Cortex of kidney (tissue), 1 donor: Measurements from ENCODE around the gene GRP.

Source experiments
- DNase-seq: peaks from one replicate; lab custom pipeline; 2025; lab: John Stamatoyannopoulos, UW

The GRP gene

DNA sequence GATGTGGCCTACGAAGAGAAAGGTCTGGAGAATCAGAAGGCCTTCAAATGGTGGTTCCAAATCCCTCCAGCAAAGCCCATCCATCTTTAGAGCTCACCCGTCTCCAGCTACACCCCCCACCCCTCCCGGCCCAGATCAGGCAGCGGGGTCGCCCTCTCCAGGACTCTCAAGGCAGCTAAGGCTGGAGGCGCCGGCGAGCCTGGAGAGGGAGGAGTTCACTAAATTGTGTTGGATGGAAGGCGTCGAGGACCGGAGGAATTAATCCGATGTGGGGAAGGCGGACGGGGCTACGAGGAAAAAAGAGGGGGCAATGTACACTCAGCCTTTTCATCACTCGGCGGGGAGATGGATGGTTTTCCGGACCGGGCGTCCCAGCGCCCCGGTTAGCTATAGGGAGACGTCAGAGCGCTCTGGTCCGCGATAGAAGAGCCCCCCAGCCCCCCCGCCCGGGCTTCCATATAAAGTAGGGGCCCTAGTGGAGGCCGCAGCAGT, at the start of gene GRP:
Gene GRP (plus strand): TSS at position 487 of the 492 bp plus-strand sequence. CDS start 108 bp downstream, outside the sequence.
- no peak for DNase-seq

DNA sequence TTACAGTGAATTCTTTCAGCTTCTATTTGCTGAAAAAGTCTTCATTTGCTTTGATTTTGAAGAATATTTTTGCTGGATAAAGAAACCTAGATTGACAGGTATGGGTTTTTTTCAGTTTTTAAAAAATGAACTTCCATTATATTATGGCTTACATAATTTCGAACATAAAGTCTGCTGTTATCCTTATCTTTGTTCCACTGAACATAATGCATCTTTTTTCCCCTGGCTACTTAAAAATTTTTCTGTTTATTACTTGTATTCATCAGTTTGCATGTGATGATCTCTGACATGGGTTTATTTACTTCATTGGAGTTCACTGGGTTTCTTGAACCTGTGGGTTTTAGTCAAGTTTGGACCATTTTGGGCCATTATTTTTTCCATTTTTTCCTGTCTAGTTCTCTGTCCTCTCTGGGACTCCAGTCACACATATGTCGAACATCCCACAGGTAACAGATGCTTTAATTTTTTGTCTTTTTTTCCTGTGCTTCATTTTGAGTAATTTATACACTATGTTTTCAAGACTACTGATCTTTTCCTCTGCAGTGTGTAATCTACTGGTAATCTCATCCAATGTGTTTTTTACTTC, 47.2 kb upstream of the GRP start:
- DNase-seq, result no peak

DNA sequence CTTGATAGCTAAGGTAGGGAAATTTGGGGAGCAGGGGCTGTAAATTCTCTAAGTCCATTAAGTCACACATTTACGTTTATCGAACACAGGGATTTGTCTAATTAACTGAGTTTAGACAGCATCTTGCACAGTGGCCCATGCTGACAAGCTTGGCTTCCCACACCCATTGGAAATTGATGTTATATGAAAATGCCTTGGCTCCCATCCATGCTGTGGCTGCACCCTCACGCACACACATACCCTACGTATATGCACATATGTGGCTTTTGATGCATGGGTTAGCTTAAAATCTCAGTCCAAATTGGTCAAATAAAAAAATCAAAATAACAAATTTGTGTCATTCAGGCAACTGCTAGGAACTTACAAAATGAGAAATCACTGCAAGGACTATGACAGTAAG, 42.5 kb upstream of the GRP start:
- no peak for DNase-seq

DNA sequence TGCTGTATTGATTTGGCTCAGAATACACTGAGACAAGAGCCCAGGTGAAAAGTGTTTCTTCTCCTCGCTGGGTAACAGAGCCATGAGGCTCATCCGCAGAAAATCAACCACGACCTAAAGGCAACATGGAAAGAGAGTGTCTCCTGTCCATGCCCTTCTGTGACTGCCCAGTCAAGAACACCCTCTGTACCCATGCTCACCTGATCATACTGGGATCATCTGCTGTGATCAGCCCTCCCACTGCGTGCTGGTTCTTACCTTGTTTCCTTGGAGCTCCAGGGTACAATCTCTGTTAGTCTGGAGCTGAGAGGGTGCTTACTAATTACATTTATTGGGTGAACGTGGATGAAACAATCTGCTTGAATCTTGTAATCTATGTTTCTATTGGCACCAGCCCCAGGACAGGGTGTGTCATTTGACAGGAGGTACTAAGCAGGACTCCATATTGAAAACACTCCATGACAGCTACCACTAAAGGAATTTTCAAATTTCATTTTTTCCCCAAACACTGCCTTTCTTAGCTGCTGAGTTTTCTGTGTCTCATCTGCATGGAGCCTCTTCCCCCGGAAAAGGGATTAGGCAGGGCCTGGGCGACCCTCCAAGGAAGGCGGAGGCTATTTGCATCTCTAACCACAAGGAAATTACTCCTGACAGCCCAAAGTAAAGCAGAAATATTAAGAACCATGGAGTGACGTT, 39.7 kb upstream of the GRP start:
- DNase-seq, result no peak

DNA sequence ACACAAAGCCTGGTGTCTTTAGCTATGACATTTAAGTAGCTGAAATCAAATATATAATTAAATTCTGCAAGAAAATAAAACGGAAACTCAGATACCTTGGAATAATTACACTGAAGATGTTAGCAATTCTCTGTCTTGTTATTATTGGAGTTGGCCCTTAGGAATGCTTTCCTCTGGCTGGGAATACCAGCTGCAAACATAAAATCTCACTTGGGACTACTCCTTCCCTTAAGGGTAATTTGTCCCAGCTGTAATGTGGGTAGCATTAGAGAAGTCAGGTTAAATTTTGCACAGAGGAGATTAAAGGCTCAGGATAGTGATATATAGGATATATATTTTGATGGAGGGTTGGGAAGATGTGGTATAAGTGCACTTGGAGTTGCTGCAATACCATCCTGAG, 37.3 kb upstream of the GRP start:
- no peak for DNase-seq

DNA sequence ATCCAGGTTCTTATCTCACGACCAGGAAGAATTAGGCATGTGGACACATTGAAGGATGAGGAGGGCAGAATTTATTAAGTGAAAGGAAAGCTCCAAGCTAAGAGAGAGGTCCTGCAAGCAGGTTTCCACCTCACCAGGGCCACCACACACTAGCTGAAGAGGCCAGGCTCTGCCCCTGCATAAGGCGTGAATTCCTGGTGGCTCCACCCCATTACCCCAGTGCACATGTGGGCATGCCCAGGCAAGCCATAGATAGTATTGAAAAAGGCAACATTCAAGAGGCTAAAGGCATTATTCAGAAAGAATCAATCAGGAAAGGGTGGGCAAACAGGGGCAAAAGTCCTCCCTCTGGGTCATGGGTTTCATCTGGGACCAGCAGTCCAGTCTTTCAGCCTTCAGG, 30.9 kb upstream of the GRP start:
- DNase-seq, result no peak

DNA sequence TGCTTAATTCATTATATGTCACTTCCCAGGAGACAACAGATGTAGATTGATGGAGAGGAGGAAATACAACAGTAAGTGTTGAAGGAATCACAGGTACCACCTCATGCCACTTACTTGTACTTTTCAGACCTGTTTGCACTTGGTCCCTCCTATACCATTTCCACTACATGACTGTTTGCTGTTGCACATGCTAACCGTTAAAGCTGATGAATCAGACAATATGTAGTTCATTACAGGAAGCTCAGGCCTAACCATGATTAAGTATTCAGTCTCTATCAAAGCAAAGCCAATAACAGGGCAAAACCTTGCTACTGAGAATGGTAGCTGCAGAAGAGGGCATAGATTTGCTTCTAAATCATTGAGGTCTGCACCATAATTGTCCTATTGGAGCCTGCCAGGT, 30.2 kb upstream of the GRP start:
- no peak for DNase-seq

DNA sequence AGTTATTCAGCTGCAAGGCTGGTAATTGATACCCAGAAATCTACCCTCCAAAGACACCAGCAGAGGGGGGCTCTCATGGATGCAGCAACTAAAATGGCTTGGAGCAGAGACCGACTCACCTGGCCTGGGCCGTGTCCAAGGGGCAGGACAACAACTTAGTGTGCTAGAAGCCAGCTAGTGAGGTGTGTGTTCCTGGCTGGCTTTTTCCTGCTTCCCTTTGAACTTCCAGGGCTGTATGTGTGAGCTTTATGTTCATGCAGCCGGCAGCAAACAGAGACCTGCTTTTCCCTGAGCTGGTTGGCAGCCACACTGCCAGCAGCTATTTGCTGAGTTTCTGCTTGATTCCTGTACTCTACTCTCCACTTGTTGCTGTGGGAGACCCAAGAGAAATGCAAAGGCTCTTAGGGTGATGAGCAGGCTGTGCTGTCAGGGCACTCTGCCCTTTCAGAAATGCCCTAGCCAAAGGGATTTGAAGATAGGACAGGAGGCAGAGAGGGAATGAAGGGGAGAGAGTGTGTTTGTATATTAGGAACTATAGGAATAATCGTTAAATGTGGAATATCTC, 23.7 kb upstream of the GRP start:
- DNase-seq, result no peak

DNA sequence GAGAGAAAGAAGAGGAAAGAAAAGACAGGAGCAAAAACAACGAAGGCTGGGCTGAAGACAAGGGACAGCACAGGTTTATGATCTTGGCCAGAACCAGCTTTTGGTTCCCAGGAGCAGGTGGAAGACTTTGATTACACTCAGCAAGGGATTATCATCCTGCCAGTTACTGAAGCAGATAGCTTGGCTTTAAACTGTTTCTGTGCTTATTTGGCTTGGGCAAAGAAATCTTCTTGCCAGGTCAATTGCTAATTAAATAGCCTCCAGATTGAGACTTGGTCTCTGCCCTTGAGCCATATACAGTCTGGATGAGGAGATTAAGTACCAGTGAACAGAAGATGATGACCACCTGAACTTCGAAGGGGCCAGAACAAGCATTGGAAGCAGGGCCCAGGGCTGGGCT, 22.3 kb upstream of the GRP start:
- DNase-seq, result no peak

DNA sequence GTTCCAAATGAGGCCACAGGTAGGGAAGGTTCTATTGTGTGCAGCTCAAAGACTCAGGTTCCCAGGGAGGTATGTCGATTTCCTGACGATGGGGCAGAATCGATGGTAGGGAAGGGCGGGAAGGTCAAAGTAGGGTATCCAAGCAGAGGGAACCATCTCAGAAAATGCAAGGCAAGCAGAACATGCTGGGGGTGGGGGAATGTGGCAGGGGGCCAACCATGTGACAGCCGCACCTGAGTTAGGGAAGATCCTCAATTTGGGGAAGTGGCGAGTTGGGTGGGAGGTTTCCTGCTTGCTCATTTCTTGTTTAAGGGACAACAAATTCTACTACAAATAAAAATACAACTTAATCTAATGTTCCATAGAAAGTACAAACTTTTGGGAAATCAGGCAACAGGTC, 21.7 kb upstream of the GRP start:
- DNase-seq, result no peak

DNA sequence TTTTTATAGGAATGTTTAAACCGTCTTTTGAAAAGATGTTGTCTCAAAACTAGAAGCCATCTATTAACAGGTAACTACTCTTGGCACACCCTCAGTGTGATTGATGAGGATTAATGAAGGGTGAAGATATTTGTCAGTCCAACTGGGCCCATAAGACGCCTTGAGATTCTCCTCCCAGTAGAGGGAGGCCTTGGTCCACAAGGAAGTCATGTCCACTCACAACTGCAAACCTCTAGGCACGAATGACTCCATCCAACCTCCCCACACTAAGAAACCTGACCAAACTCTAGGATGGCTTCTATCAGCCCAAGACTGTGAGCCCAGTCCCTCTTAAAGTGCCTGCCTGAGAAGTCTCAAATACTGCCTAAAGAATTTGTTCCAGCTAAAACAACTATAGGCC, 19.2 kb upstream of the GRP start:
- DNase-seq, result no peak

DNA sequence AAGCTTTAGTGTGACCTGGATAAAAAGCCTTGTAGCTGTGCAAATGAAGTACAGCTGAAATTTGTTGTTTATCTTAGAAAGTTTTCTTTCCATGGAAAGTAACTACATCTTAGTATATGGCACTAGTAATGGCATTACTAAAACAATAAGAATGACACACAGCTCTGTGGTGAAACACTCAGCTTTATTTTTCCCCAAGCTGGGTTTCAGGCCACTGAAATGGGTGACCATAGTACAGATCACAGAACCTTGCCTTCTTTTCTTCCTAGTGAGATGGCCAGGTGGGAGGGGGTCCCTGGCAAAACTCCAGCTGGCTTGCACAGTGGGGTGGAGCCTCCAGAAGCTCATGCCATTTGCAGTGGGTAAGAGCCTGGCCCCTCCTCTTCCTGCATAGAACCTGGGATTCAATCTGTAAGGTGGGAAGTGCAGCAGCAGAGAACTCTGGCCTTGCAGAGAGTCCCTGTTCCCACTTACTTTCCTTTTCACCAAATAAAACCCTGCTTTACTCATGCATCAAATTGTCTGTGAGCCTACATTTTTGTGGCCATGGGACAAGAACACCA, 17.6 kb upstream of the GRP start:
- no peak for DNase-seq

DNA sequence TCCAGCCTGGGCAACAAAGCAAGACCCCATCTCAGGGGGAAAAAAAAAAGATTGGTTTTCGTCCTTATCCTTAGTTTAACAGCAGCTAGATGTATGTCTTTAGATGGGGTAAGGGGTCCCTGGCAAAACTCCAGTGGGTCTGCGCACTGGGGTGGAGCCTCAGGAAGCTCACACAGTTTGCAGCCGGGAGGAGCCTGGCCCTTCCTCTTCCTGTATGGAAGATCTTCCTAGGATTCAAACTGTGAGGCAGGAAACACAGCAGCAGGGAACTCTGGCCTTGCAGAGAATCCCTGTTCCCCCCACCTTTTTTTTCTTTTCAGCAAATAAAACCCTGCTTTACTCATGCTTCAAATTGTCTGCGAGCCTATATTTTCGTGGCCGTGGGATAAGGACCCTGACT, 12.5 kb upstream of the GRP start:
- DNase-seq, result no peak

DNA sequence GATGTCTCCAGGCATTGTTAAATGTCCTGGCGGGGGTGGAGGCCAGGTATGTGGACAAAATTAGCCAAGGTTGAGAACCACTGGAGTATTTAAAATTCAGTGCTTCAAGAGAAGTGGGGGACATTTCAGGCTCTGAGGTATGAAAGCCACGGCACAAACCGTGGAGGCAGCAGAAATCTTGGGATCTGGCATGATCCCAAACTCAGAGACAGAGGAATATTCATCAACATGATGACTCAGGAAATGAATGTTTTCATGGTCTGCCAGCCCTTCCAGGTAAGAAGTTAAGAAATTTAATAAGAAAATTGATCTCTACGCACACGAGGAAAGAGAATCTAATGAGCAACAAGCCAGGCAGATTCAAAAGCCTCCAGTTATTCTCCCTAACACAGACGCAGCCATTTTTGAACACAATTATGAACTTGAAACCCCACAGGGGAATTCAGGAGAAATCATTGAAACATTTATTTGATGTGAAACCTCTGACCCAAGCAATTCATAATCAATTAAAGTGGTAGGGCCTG, 11.3 kb upstream of the GRP start:
- no peak for DNase-seq

DNA sequence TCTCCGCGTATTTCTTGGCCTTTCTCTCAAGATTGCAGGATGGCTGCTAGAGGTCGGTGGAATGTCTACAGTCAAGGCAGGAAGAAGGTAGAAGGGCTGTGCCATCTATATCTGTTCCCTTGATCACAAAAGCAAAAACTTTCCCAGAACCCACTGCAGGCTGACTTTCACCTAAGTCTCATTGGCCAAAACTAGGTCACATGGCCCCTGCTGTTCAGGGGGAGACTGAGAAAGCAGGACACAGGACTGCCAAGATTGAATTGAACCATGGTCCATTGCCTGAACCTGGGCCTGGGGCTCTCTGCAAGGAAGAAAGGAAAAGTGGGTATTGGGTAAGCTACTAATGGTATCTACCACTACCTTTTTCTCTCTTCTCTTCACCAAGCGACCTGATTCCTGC, 9.7 kb upstream of the GRP start:
- no peak for DNase-seq

DNA sequence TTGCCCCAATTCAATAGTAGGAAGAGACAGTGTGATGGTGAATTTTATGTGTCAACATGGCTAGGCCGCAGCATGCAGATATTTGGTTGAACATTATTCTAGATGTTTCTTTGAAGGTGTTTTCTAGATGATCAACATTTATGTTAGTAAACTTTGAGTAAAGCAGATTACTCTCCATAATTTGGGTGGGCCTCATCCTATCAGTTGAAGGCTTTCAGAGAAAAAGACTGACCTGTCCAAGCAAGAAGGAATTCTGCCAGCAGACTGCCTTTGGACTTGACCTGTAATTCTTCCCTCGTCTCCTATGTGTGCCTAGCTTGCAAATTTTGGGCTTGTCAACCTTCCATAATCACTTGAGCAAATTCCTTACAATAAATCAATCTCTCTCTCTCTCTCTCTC, 8.3 kb upstream of the GRP start:
- DNase-seq, result no peak

DNA sequence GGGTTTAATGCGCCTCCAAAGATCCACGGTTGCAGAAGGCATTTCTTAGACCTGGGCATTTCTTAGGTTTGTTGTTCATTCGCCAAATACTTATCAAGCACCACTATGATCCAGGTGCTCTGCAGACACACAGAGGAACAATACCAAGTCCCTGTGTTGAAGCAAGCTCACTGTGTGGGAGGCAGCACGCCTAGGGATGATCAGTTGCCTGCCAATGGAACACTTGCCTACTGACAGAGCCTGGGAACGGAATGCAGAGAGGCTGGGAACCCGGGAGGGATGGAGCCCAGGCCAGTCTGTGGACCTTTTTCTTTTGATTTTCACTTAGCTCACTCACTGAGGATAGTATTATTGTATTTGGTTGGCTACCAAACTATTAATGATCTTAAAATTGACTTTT, 1.9 kb upstream of the GRP start:
- no peak for DNase-seq

DNA sequence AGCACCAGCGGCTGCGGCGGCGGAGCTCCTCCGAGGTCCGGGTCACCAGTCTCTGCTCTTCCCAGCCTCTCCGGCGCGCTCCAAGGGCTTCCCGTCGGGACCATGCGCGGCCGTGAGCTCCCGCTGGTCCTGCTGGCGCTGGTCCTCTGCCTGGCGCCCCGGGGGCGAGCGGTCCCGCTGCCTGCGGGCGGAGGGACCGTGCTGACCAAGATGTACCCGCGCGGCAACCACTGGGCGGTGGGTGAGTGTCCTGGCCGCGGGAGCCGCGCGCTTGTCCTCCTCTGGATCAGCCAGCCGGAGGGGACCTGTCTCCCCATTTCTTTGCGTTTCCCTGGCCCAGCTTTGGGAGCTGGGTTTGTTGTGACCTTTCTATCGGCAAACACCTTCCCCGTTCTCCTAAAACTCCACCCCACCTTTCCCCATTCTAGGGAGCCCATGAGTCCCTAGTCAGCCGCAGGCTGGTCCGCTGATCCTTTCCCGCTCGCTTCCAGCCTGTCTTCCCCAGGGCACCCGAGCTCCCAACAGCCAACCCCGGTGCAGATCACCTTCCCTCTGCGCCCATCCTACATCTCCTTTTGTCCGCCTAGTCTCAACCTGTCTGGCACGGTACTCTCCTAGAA, 316 bp downstream of the GRP start:
- DNase-seq, result no peak

DNA sequence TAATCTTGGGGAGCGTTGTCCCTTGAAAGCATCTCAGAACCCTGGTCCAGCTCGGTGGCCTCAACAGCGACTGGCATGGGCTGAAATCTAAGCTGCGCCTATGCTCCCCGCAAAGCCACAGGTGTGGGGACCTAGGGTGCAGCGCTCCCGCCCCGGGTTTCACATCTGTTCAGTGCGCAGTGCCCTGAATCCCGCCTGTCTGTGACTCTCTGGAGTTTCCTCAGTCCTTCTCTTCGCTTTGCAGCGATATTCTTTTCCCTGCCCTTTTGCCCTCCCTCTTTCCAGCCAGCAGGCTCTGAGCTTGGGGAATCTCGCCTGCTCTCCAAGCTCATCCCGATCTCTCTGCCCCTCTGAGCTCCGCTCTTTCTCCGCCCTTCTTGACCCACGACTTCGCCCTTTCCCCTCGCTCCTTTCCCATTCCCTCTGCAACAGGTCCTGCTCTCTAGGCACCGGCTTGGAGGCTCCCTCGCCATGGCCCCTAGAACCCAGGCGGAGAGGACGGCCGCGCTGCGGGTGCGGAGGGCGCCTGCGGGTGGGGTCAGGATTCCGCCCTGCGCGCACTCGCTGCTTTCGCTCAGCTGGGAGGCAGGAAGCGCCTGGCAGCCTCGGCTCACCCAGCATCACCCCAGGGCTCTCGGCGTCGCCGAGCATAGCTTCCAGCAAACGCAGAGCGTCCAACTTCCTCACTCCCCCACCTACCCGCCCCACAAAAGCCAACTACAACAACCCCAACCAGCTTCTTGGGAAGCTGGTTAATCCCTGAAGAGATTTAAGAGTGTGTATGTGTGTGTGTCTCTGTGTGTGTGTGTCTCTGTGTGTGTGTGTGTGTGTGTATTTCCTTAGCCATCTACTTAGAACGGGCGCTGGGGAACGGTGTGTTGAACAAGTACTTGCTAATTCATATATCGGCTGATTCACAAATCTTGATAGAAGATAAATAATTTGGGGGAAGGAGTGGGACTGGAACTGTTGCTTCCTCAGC, 1.1 kb downstream of the GRP start:
- no peak for DNase-seq

DNA sequence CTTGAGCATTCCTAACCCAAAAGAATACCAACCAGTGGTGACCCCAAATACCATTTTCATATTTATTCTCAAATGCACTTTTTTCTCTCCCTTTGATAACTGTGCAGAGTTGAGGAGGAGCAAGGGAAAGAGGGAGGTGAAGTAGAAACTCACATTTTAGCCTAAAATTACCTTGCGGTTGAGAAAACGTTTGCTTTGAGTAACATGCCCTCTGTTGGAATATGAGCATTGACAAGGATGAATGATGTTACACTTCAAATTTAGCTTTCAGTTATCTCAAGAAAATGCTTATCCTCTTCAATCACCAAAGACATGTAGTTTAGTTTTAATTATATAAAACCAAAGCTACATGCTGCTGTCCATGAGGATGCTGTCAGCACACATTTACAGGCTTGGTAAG, 2.4 kb downstream of the GRP start:
- no peak for DNase-seq

DNA sequence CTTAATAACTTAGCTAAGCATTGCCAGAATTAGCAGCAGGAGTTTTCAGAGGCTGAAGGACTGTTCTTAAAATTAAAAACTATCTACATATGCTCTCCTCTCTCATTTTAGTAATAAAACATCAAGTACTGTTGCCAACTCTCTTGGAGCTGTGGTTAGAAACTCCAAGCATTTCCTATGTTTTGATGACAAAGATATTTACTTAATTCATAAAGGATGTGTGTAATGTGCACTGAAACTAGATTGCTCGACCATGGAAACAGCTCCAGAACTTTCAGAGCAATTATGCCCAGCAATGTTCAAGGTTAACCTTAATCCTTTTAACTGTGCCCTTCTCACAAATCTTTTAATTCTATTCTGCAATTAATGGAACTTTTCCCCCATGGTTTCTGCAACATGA, 8.4 kb downstream of the GRP start:
- no peak for DNase-seq
